B cell (primary cell): ENCODE data around the gene THBS2.

Experiments
- EZH2 ChIP-seq: IDR thresholded peaks from 2 replicates; pipeline ENCODE4 v1.6.1; 2012; ENCODE audit warnings: borderline replicate concordance, low read depth, mild to moderate bottlenecking, moderate library complexity, low read length; ENCODE audit not compliant: insufficient read depth, poor library complexity, severe bottlenecking
- TF ChIP-seq, protein P1 (sequence below): fragments of 200-600 bp; IDR thresholded peaks from one replicate; pipeline ENCODE4 v1.8.0; 2022; ENCODE audit warnings: antibody characterized with exemption, mild to moderate bottlenecking

DNA sequence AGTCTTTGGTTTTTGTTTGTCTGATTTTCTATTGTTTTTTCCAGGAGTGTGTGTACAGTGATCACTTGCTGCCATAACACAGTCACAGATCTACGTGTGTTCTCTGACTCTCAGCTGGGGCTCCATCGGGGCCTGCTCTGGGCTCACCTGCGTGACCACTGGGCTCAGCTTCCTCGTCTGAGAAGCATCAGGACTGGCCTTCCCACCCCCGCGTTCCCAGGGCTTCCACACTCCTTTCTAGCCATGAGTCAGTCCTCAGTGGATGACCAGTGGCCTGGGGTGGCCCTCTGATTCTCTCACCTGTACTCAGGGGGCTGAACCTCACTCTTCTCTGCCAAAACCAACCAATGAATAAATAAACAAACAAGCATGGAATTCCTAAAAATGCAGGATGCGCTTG is 14.5 kb downstream of the THBS2 start:
- TF ChIP-seq, protein P1, sequence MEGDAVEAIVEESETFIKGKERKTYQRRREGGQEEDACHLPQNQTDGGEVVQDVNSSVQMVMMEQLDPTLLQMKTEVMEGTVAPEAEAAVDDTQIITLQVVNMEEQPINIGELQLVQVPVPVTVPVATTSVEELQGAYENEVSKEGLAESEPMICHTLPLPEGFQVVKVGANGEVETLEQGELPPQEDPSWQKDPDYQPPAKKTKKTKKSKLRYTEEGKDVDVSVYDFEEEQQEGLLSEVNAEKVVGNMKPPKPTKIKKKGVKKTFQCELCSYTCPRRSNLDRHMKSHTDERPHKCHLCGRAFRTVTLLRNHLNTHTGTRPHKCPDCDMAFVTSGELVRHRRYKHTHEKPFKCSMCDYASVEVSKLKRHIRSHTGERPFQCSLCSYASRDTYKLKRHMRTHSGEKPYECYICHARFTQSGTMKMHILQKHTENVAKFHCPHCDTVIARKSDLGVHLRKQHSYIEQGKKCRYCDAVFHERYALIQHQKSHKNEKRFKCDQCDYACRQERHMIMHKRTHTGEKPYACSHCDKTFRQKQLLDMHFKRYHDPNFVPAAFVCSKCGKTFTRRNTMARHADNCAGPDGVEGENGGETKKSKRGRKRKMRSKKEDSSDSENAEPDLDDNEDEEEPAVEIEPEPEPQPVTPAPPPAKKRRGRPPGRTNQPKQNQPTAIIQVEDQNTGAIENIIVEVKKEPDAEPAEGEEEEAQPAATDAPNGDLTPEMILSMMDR: no peak
- no peak for TF ChIP-seq EZH2
